NCI-H1092 treated with DMSO at 0.1 percent for 48 hours (cell line): ENCODE measurements around the gene CCL20.

Source experiments
- DNase-seq: peaks from one replicate; lab custom pipeline; 2025; lab: John Stamatoyannopoulos, UW

The CCL20 gene

DNA sequence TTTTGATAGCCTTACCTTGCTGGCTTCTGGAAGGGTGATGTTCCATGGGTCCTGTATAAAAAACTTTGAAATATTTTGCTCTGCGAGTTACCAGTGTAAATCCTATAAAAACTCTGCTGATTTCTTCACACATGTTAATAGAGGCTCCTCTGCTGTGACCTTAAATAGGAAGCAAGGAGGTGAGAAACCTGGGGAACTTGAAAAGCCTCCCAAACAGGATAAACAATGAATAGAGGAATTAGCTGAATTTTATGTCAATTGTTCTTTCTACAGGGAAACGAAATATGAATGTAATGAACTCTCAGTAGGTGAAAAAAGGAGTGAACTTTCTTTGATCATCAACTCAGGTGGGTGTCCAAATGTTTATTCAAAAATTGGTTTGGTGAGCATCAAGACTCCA, 10.8 kb upstream of the CCL20 start:
- DNase-seq, result no peak

DNA sequence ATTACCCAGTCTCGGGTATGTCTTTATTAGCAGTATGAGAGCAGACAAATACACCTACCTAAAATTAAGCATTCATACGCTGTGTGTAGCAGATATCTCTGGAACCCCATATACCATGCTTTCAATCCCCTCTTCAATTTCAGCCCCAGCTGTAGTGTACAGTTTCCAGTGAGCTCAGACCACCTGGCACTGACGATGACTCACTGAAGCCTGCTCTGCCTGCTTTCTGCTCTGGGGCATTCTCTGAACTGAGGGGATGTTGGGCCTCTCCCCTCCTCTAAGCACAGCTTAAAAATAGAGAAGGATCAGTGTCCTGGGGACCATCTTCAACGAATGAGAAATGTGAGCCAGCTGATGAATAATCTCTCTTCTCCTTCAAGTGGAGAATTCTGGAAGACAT, 8.7 kb upstream of the CCL20 start:
- DNase-seq, result no peak

DNA sequence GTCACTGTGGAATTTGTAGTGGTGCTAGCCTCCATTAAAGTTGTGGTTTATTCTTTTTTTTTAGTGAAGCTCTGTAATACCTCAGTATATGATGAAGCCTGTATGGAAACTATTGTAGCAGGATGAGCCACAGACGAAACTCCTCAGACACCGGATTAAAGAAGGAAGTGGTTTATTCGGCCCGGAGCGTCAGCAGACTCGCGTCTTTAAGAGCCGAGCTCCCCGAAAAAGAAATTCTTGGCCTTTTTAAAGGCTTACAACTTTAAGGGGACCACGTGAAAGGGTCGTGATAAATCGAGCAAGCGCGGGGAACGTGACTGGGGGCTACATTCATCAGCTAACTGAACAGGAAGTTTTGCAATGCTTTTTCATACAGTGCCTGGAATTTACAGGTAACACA, 8.1 kb upstream of the CCL20 start:
- no peak for DNase-seq

DNA sequence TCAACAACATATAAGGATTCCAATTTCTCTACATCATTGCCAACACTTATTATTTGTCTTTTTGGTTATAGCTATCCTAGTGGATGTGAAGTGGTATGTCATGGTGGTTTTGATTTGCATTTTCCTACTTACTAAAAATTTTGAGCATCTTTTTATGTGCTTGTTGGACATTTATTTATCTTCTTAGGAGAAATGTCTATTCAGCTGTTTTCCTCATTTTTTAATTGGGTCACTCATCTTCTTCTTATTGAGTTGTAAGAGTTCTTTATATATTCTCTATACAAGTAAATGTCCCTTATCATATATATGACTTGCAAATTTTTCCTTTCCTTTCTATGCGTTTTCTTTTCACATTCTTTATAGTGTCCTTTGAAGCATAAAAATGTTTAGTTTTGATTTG, 4.7 kb upstream of the CCL20 start:
- DNase-seq, result no peak

DNA sequence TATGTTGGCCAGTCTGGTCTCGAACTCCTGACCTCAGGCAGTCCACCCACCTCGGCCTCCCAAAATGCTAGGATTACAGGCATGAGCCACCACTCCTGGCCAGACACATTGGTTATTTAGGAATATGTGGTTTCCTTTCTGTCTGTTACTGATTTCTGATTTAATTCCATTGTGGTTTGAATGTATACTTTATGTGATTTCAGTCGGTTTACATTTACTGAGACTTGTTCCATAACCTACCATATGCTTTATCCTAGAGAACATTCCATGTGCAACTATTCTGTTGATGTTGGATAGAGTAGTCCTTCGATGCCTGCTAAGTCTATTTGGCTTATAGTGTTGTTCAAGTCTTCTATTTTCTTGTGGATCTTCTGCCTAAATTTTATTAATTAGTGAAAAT, 1.6 kb upstream of the CCL20 start:
- DNase-seq, result no peak

DNA sequence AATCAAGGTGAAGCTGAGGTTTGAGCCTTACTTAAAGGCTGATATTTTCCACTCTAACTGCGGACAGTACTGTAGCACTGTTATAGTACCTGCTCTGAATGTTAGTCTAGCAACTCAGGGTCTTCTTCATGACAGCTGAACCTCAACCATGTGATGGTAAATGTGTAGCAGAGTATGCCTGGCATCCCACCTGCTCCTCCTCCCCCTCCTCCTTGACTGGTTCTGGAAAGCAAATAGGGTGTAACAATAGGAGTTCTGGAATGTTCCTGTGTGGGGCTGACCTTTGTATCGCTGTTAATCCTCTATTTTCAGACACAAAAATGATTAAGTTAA, 447 bp upstream of the CCL20 start:
- no peak for DNase-seq

DNA sequence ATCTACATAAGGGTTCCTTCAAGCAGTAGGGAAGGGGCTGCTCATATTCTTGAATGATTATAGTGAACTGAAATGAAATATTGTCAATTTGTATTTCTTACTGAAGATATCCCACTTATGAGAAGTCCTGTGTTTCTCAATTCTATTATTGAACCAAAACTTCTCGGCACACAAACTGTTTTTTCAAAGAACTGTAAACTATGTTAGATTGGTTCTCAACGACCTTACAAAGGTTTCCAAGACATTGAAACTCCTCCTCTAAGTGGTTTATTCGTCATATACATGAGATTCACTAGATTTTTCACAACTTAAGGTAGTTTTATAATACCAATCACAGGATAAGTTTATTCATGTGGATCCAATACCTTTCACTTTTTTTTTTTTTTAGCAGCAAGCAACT, 1.4 kb downstream of the CCL20 start:
- no peak for DNase-seq

DNA sequence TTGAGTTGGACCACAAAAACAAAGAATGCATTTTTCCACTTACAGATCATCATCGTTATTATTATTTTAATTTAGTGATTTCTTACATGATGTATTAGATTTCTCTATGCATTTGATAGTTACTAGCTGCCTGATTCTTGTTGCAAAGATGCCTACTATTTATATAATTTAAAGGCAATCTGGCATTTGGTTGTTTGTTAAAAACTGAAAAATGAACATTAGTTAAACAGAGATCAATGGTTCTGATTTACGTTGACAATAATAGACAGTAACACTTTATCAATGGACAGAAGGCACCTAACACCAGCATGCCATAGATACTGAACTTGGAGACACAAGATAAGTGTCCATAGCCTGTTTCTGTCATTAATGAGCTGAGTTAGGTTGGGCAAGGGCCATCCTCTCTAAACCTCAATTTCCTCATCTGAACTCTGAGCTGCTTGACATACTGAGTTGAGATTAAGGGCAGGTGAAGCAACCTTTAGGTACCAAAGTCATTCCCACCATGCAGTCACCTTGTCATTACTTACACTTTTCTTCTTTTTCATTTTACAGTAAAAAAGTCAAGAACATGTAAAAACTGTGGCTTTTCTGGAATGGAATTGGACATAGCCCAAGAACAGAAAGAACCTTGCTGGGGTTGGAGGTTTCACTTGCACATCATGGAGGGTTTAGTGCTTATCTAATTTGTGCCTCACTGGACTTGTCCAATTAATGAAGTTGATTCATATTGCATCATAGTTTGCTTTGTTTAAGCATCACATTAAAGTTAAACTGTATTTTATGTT, 3.1 kb downstream of the CCL20 start:
- no peak for DNase-seq

DNA sequence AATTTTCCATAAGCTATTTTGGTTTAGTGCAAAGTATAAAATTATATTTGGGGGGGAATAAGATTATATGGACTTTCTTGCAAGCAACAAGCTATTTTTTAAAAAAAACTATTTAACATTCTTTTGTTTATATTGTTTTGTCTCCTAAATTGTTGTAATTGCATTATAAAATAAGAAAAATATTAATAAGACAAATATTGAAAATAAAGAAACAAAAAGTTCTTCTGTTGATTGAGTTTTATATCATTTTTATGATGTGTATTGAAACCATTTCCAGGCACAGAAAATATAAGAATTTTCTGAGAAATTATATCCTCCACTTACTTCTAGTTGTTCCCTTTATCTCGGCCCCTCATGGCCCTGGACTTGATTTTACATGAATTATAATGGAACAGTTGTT, 3.7 kb downstream of the CCL20 start:
- no peak for DNase-seq

DNA sequence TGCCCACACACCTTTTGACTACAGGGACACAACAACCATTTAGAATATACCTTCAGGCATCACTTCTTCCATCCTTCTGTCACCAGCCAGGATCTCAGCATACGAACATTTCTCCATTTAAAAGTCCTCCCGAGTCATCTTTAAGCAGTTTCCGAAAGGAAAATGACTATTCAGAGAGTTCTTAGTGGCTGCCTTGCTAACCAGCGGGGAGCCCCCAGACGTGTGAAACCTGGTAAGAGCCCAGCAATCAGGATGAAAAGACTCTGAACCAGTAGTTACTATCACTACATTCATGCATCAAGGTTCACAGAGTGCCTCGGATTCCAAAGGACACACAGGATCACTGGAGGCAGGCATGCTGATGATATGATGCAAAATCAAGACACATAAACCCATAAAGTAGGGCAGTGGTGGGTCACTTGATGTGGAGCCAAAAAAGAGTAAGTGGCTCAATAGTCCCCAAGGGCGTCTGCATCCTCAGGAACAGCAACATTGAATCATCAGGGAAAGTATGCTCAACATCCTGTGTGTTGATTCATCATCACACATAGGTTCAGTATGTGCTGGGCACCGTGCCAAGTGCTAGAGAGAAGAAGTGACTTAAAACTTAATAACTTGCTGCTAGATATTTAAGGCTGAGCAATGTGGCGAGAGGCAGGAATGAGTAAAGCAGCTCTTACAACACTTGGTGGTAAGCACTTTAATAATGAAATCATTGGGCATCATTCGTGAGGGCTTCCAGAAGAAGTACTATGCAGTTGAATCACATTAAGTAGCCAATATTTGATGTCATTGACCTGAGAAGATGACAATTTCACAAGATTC, 4.4 kb downstream of the CCL20 start:
- no peak for DNase-seq

DNA sequence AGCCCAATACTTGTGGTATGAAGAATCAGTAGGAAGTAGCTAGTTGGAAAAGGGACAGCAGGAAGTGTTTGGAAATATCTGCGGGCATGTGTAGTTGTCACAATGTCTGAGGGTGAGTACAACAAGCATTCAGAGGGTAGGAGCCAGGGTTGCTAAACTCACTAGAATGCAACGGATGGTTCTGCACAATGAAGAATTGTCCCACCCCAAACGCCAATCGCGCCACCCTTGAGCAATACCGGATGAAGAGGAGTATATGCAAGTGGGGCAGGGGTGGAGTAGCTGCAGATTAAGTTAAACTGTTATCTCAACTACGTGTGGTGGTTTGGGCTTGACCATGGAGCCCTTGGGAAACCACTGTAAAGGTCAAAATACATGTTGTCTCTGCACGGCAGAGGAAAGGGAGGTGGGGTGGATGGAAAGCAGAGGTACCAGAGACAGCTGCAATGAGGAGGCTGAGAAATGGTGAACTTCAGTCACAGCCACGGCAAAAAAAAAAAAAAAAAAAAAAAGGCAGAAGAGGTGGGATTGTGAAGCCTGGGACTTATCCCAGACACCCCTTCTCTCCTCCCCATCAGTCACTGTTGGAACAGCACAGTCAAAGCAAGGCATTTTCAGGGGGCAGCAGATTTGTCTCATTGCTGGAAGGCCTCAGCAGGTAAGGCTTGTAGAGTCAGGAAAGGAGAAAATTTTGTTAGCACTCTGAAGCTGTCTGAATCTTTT, 5.2 kb downstream of the CCL20 start:
- DNase-seq, result no peak

DNA sequence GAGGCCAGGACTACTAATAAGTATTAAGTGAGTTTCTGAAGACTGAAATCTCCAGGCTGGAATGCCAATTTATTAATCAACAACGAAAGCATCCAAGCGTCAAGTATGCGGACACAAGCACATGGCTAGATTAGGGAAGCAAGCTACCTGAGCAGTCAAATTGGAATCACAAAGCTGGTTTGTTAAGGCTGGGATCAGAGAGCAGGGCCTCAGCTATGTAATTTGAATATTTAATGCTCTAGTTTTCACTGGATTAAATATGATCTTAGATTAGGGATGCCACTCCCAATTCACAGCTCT, 5.7 kb downstream of the CCL20 start:
- no peak for DNase-seq

DNA sequence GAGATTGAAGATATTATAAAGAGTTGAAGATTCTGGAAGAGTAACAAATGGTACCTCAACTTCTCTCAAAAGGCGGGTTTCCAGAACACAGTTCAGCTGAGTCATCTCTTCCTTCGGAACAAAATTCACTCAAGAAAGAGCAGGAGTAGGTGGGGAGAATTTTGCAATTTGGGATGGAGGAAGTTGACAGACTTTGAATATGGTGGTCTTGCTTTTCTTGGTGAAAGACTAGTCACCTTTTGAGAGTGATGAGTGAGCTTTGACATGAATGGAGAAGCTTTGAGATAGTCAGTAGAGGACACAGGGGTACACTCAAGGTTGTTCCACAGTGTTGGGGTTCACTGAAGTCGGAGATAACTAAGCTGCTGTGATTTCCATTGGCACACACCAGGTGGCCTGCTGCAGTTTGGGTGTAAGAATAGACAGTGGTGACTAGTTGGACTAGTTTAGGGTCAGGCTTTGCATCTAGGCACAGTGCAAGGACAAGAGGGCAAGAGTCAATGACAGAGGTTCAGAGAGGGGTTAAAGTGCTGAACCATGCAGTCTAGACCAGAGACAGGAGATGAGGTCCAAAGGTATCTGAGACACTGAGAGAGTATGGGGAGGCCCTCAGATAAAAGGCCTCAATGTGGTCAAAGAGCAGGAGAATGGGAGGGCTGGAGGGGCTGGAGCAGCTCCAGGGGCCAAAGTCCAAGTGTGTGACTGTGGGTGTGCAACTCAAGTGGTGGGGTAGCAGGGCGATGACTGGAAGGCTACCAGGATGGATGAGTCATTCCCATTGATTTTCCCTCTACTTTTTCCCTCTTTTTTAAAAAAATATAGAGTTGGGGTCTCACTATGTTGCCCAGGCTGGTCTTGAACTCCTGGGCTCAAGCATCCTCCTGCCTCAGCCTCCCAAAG, 7.7 kb downstream of the CCL20 start:
- DNase-seq, result no peak

DNA sequence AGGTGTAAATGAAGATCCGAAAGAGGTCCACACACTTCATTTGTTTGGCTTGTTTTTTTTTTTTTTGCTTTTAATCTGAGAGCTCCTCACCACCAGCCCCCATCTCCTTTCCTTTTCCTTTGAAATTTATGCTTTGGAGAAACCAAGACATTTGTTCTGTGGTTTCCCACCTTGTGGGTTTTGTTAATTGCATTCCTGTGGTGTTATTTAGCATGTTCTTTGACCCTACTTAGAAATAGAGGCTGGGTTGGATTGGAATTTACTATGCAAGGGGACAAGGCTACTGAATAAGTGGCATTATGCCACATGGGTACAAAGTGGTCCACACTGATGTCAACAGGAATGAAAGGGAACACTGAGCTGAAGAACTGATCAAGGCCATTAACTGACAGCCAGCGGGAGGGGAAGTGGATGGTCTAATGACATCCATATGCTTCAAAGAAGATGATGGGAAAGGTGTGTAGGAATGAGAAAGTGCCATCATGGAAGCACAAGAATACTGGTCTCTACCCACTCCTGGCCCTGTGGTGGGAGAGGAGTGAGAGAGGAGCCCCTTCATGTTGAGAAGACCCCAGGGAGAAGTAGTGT, 8.9 kb downstream of the CCL20 start:
- no peak for DNase-seq

DNA sequence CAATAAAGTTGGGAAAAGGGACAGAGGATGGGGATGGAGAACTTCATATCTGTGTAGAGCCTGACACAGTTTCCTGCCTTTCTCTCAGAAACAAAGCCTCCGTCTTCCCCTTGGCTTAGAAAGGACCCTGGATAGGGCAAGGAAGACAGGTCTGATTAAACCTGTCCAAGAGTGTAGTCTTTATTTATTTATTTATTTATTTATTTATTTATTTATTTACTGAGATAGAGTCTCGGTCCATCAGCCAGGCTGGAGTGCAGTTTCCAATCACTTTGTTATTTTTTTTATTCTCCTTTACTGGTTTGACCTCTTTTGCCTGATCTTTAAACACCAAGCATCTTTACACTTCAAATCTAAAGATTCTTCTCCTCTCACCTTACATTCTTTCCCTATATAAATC, 10.3 kb downstream of the CCL20 start:
- DNase-seq, result no peak

DNA sequence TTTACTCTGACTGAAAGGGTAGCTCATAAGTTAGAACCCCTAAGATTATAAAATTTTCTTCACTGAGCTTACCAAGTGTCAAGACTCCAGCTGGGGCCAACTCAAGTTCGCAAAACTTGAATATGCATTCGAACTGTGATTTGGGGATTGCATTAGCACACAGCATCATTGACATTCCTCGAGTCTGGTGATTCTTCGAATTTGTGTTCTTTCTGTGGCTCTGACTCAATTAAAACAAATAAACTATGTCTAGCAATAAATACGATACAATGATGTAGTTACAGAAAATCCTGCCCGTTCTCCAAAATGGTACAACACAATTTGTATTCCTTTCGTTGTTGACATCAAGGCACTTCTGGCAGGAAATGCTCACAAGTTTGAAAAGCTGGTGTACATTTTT, 11.1 kb downstream of the CCL20 start:
- DNase-seq, result no peak

DNA sequence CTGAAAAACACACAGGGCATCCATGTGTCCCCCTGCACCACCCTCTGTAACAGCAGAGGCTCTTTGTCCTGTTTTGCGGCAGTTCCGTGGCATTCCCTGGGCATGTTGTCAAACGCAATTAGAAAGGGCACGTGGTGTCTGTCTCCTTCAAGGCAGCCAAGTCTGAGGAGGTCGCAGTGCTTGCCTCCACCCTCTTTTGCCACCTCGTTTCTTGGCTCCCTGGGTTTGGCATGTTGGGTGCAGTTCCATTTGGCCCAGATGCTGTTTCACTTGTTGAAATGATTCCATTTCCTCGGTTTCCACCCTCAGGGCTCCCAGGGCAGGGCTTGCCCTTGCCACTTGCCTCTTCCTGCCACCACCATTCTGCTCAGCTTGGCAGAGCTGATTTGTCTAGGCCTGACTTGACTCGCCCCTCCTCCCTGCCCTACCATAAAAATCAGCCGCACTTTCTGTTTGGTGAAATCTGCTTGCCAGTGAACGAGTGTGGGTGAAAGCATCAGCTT, 12.4 kb downstream of the CCL20 start:
- no peak for DNase-seq

DNA sequence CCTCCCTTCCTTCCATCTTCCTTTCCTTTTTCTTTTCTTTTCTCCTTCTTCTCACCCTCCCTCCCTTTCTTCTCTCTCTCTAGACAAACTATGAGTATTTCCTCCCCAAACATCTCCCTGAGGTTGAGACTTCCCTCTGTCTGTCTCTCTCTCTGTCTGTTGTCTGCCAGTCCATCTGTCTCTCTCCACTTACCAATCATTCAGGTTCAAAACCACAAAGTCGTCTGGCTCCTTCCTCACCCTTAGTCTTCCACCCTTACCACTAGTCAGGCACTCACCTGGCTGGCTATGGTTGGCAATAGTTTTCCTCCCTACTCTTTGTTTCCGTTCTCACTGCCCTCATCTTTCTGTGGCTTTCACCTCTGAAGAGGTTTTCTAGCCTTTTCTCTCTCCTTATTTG, 12.9 kb downstream of the CCL20 start:
- DNase-seq, result no peak

DNA sequence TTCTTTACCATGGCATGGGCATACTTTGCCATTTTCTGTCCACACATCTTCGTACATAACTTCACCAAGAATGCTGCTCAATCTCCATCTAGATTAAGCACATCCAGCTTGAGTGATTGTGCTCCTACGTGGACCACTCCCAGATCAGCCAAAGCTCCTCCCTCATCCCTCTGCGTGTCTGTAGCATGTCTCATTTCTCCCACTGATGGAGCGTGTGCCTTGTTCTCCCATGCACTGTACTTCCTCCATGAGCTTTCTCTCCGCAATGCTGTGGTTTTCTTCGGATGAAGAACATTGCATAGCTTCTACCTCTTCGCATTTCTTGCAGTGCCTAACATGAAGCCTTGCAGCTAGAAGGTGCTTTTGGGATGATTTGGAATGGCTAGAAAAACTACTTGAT, 13.5 kb downstream of the CCL20 start:
- DNase-seq, result no peak

DNA sequence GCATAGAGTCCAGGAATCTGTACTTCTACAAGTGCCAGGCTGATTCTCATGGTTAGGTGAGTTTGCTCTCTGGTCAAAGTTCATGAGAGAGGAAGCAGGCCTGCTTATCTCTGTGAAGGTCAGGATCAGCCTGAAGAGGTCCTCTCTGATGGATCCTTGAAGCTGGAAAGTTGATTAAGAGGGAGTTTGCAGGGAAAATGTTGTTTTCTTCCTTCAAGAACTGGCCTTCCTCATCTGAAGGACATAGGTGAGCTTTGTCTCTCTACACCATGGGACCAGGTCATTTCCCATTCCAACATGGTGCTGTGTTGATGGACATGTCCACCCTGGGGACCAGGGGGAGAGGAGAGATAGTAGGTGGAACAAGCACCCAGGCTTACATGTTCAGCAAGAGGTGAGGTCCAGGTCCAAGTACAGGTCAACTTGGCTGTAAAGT, 14.9 kb downstream of the CCL20 start:
- no peak for DNase-seq

DNA sequence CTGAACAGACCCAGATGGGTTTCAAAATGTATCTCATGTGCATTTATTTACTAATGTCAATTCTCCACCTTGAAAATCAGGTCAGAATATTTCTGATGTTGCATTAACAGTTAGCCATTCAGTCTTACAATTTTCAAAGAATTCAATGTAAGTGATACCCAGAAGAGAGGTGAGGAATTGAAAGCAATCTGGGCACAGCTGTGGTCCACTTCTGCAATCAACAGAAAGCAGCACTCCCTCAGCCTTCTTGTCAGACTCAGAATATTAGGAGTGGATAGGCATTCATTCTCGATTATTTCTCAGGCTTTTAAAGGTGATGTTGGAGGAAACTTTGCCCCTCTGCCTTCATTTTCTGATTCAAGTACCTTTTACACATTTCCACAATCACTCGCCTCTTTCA, 15.7 kb downstream of the CCL20 start:
- DNase-seq, result no peak

DNA sequence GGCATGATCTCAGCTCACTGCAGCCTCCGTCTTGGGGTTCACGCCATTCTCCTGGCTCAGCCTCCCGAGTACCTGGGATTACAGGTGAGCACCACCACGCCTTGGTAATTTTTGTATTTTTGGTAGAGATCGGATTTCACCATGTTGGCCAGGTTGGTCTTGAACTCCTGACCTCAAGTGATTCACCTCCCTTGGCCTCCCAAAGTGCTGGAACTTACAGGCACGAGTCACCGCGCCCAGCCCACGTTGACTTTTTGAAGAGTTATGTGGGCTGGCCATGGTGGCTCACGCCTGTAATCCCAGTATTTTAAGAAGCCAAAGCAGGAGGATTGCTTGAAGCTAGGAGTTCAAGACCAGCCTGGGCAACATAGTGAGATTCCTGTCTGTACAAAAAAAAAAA, 20.8 kb downstream of the CCL20 start:
- DNase-seq, result no peak
